ENCODE data around the gene SZT2.

SZT2 gene

DNA sequence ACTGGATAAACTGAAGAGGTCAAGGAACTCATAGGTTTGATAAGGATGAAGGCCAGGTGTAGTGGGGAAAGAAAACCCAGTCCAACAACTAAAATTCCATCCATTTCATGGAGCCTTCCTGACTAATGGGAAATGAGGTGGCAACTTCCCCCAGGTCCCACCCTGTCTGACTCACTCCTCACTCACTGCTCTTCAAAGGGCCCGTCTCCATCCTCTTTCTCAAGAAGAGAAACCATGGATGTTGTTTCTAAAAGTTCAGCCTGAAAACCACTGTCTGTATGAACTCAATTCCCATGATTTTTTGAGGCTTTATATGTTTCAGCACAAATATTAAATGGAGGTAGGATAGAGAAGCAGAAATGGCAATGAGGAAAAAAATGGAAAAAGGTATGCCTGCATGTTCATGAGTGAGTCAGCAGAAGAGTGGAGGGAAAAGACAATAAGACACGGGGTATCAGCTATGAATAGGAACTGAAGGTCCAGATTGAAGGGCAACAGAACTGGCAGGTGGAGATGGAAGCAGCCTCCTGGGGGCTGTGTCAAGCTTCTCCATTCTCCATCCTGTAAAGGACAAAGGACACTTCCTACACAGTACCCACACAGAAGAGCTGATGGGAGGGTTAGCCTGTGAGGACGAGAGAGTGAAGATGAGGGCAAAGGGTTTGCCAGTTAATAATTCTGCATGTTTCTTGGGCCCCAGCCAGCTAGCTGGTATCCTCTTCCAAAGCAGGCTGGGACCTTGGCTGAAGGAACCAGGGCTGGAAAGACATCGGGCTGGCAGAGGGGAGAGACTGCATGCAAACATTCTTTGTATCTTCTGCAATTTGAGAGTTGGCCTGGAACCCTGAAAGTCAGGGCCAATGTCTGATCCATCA lies 16.4 kb upstream of the SZT2 start:
- no peak for TF ChIP-seq CTCF (IDR thresholded peaks at IDR 0.05; ENCODE audit: control insufficient read depth, extremely low read depth, insufficient read depth)
- DNase-seq (ENCODE audit: low read depth): no peak
- H3K4me3 ChIP-seq (ENCODE audit: low read depth, low read length): no peak overlapping the region

GRCh38 chr1:43376723-43377235 lies 12.9 kb upstream of the SZT2 start:
- no peak for TF ChIP-seq CTCF (IDR thresholded peaks at IDR 0.05; ENCODE audit: control insufficient read depth, extremely low read depth, insufficient read depth)
- no peak overlapping the region for H3K4me3 ChIP-seq (ENCODE audit: low read depth, low read length)
- no peak for DNase-seq (ENCODE audit: low read depth)

- TF ChIP-seq CTCF (IDR thresholded peaks at IDR 0.05; ENCODE audit: control insufficient read depth, extremely low read depth, insufficient read depth): no peak
- no peak overlapping the region for H3K4me3 ChIP-seq (ENCODE audit: low read depth, low read length)
- DNase-seq (ENCODE audit: low read depth): no peak
Measured at GRCh38 chr1:43377831-43378230, 11.9 kb upstream of the SZT2 start.

GRCh38 chr1:43379476-43379875 lies 10.2 kb upstream of the SZT2 start:
- no peak for TF ChIP-seq CTCF (IDR thresholded peaks at IDR 0.05; ENCODE audit: control insufficient read depth, extremely low read depth, insufficient read depth)
- H3K4me3 ChIP-seq (ENCODE audit: low read depth, low read length): no peak overlapping the region
- no peak for DNase-seq (ENCODE audit: low read depth)

DNA sequence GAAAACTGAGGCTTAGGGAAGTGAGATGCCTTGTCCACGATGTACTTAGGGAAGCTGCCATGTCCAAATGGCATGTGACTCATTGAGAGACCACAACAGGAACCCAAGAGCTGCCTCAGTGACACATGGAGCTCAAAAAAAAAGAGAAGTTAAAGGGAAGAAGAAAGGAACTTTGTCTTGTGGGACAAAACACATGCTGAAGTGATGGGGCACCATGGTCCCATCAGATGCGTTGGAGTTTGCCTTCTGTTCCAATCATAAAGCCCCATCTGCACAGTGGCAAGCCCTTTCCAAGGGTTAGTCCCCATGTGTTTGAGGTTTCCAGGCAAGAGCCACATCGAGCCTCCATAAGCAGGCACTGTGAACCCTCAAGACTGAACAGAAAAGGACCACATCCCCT lies 8.1 kb upstream of the SZT2 start:
- DNase-seq (ENCODE audit: low read depth): no peak
- H3K4me3 ChIP-seq (ENCODE audit: low read depth, low read length): no peak overlapping the region
- TF ChIP-seq CTCF (IDR thresholded peaks at IDR 0.05; ENCODE audit: control insufficient read depth, extremely low read depth, insufficient read depth): no peak

DNA sequence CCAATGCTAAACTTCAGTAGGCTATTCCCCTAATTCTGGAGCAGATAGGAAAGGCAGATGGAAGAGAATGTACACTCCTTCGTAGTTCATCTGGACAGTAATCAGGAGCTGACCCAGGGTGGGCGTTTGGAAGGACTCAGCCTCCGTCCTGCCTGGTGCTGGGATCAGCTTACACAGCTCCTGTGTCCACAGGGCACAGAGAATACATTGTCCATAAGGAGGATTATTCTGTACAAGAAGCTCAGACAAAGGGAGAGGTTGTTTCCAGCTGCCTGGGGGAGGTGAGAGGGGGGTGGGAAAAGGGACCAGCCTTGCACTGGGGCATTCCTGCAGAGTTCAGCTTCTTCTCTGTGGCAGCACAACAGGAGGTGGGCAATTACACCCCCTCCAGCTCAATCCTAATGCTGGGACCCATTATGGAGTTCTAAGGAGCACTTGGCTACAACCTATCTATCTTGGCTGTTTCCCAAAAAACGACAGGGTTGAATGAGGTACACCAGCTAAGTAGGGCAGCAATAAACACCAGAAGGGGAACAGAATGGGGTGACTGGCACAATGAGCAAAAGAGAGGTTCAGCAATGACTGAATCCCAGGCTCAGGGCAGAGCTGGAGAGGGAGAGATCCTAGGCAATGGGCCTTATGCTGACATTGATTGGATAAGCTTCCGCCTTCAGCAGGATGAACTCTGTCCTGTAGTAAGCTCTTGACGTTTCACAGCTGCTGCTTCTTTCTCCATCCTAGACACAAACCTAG lies 7.5 kb upstream of the SZT2 start:
- no peak for DNase-seq (ENCODE audit: low read depth)
- TF ChIP-seq CTCF (IDR thresholded peaks at IDR 0.05; ENCODE audit: control insufficient read depth, extremely low read depth, insufficient read depth): no peak
- H3K4me3 ChIP-seq (ENCODE audit: low read depth, low read length): no peak overlapping the region
